BLaER1 treated with 17β-estradiol and CSF1 and Interleukin-3, amounts not matched to agents 10 nM and 100 nM (cell line): ENCODE data around the gene BRINP1.

Experiments used
- H3K27ac ChIP-seq, 11 experiments: shearing (Covaris generic); formaldehyde crosslinking; 2 replicates each; pipeline ENCODE4 v1.8.1; 2022
- H3K27me3 ChIP-seq, 11 experiments: shearing (Covaris generic); formaldehyde crosslinking; 2 replicates each; pipeline ENCODE4 v1.8.1; 2022
- H3K36me3 ChIP-seq, 11 experiments: shearing (Covaris generic); formaldehyde crosslinking; 2 replicates each; pipeline ENCODE4 v1.8.1; 2022
- H3K4me1 ChIP-seq, 10 experiments: shearing (Covaris generic); formaldehyde crosslinking; 2 replicates each; pipeline ENCODE4 v1.8.1; 2022
- H3K4me2 ChIP-seq, 11 experiments: shearing (Covaris generic); formaldehyde crosslinking; 2 replicates each; pipeline ENCODE4 v1.8.1; 2022
- H3K4me3 ChIP-seq, 10 experiments: shearing (Covaris generic); formaldehyde crosslinking; 2 replicates each; pipeline ENCODE4 v1.8.1; 2022
- H3K9ac ChIP-seq, 11 experiments: shearing (Covaris generic); formaldehyde crosslinking; 2 replicates each; pipeline ENCODE4 v1.8.1; 2022
- H3K9me3 ChIP-seq, 11 experiments: shearing (Covaris generic); formaldehyde crosslinking; replicated peaks in 1 of 11; 2 replicates each; pipeline ENCODE4 v1.8.1; 2022
- H4K20me1 ChIP-seq, 11 experiments: shearing (Covaris generic); formaldehyde crosslinking; 2 replicates each; pipeline ENCODE4 v1.8.1; 2022
- Cebpa-rat ChIP-seq, 11 experiments: shearing (Covaris generic); IDR thresholded peaks; 2 replicates each; pipeline ENCODE4 v1.8.1; 2022

BRINP1 gene, protein sequence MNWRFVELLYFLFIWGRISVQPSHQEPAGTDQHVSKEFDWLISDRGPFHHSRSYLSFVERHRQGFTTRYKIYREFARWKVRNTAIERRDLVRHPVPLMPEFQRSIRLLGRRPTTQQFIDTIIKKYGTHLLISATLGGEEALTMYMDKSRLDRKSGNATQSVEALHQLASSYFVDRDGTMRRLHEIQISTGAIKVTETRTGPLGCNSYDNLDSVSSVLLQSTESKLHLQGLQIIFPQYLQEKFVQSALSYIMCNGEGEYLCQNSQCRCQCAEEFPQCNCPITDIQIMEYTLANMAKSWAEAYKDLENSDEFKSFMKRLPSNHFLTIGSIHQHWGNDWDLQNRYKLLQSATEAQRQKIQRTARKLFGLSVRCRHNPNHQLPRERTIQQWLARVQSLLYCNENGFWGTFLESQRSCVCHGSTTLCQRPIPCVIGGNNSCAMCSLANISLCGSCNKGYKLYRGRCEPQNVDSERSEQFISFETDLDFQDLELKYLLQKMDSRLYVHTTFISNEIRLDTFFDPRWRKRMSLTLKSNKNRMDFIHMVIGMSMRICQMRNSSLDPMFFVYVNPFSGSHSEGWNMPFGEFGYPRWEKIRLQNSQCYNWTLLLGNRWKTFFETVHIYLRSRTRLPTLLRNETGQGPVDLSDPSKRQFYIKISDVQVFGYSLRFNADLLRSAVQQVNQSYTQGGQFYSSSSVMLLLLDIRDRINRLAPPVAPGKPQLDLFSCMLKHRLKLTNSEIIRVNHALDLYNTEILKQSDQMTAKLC

GRCh38 chr9:119368681-119369581 lies at the start of gene BRINP1:
BRINP1 (minus strand) TSS chr9:119369435; CDS start chr9:119313355, 56,080 bp downstream.
- Histone ChIP-seq H3K9ac (no peak within 1 kb of the TSS), H3K27ac (no peak within 1 kb of the TSS), H4K20me1 (no peaks in the 10 kb centered on the region), H3K27me3 (no peaks in the 10 kb centered on the region), H3K4me1 (no peaks in the 10 kb centered on the region), H3K36me3 (no peaks in the 10 kb centered on the region), H3K9me3 (peaks cover 0 to 4% (median 0%) of the 10 kb centered on the region in 11 experiments; a peak in 1 of 22 replicates), H3K4me2 (no peak within 1 kb of the TSS), H3K4me3 (no peak within 1 kb of the TSS)
- TF ChIP-seq Cebpa-rat (IDR thresholded peaks at IDR 0.05), result no peak

DNA sequence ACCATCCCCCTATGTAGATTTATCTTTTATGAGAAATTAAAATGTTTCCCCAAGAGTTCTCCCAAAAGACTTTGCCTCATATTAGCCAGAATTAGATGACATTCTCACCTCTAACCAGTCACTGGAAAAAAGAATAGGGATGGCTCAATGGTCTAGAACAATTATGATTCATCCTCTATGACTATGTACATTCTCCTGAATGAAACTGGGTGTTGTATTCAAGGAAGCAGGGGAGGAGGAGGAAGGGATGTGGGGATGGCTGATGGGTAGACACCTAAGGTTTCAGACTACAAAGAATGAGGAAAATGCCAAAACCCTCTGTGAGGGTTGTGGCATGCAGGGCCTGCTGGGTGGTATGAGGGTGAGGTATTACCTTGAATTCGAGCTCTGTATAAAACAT lies 49.5 kb upstream of the BRINP1 start:
- TF ChIP-seq Cebpa-rat (IDR thresholded peaks at IDR 0.05), result no peak
- H3K4me2 ChIP-seq, result no peak overlapping the region
- no peaks in the 10 kb centered on the region for H3K27me3 ChIP-seq
- H3K4me3 ChIP-seq, result no peak overlapping the region
- no peaks in the 10 kb centered on the region for H3K36me3 ChIP-seq
- H3K4me1 ChIP-seq, result no peaks in the 10 kb centered on the region
- no peaks in the 10 kb centered on the region for H4K20me1 ChIP-seq
- no peak overlapping the region for H3K9ac ChIP-seq
- H3K27ac ChIP-seq, result no peak overlapping the region
- peaks cover 0 to 3% (median 0%) of the 10 kb centered on the region in 11 experiments; a peak in 4 of 22 replicates for H3K9me3 ChIP-seq

GRCh38 chr9:119416793-119417192 lies 47.6 kb upstream of the BRINP1 start:
- Histone ChIP-seq H3K4me1 (no peaks in the 10 kb centered on the region), H3K4me3 (no peak overlapping the region), H4K20me1 (no peaks in the 10 kb centered on the region), H3K36me3 (no peaks in the 10 kb centered on the region), H3K27ac (no peak overlapping the region), H3K4me2 (no peak overlapping the region), H3K27me3 (no peaks in the 10 kb centered on the region), H3K9me3 (peaks cover 0 to 7% (median 4%) of the 10 kb centered on the region in 11 experiments; a peak in 6 of 22 replicates), H3K9ac (no peak overlapping the region)
- no peak for TF ChIP-seq Cebpa-rat (IDR thresholded peaks at IDR 0.05)

DNA sequence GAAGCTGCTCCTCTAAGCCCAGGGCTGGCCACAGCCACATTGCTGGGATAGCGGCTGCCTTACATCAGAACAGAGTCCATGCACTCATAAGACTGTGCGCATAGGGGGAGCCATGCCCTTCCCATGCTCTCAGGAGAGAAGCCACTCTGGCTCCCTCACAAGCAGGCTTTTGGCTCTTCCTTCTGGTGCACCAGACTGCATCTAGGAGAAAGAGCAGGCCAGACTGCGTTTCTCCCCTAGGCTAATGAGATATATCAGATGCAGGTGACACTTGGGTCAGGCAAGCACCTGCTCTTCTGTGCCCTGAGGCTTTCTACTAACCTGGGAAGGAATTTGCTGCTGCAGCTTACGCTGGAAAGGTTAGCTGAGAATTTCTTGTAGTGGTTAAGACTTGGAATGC lies 43.2 kb upstream of the BRINP1 start:
- Histone ChIP-seq H3K4me3 (no peak overlapping the region), H3K9me3 (peaks cover 0 to 7% (median 4%) of the 10 kb centered on the region in 11 experiments; a peak in 6 of 22 replicates), H3K27ac (no peak overlapping the region), H3K9ac (no peak overlapping the region), H4K20me1 (no peaks in the 10 kb centered on the region), H3K27me3 (no peaks in the 10 kb centered on the region), H3K36me3 (no peaks in the 10 kb centered on the region), H3K4me1 (no peaks in the 10 kb centered on the region), H3K4me2 (no peak overlapping the region)
- TF ChIP-seq Cebpa-rat (IDR thresholded peaks at IDR 0.05), result no peak

DNA sequence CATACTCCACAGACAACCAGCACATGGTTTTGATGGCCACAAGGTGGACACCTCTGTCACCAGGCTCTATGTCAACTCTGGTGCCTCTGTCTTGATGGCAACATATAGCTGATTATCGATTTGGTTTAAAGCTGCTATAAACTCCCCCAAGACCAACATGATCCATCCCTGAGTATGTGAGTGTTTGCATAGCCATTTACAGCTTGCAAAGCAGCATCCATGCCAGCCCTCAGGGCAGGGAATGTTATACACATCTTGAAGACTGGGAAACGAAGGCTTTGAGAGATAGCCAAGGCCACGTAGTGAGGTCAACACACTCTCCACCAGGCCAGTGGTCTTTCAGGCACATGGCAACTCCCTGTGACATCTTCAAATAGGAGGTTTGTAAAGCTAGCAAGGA lies 40.3 kb upstream of the BRINP1 start:
- no peaks in the 10 kb centered on the region for H3K36me3 ChIP-seq
- no peaks in the 10 kb centered on the region for H3K27me3 ChIP-seq
- no peak overlapping the region for H3K4me3 ChIP-seq
- no peak for TF ChIP-seq Cebpa-rat (IDR thresholded peaks at IDR 0.05)
- H3K4me2 ChIP-seq, result no peak overlapping the region
- peaks cover 0 to 7% (median 4%) of the 10 kb centered on the region in 11 experiments; a peak in 6 of 22 replicates for H3K9me3 ChIP-seq
- no peak overlapping the region for H3K9ac ChIP-seq
- no peaks in the 10 kb centered on the region for H4K20me1 ChIP-seq
- H3K27ac ChIP-seq, result no peak overlapping the region
- no peaks in the 10 kb centered on the region for H3K4me1 ChIP-seq

DNA sequence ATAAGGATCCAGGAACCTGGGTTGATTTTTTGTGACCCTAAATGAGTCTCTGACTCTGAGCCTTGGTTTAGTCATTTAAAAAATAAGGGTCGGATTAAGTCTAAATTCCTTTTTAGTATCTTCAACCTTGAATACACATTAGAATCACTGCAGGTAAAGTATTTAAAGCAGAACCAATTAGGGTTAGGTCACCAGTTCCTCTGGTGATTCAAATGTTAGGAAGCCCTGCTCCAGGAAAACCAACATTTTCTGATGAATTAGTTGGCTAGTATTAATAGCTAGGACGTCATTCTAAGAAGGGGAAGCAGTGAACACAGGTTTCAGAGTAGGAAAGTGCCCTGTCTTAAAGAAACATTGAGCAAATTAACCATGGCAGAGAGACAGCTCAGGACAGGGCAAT lies 31.4 kb upstream of the BRINP1 start:
- Histone ChIP-seq H4K20me1 (no peaks in the 10 kb centered on the region), H3K4me3 (no peak overlapping the region), H3K27ac (no peak overlapping the region), H3K9me3 (no peaks in the 10 kb centered on the region), H3K9ac (no peak overlapping the region), H3K4me1 (peaks cover 0 to 5% (median 0%) of the 10 kb centered on the region in 10 experiments; a peak in 1 of 20 replicates), H3K4me2 (no peak overlapping the region), H3K36me3 (no peaks in the 10 kb centered on the region), H3K27me3 (no peaks in the 10 kb centered on the region)
- TF ChIP-seq Cebpa-rat (IDR thresholded peaks at IDR 0.05), result no peak

DNA sequence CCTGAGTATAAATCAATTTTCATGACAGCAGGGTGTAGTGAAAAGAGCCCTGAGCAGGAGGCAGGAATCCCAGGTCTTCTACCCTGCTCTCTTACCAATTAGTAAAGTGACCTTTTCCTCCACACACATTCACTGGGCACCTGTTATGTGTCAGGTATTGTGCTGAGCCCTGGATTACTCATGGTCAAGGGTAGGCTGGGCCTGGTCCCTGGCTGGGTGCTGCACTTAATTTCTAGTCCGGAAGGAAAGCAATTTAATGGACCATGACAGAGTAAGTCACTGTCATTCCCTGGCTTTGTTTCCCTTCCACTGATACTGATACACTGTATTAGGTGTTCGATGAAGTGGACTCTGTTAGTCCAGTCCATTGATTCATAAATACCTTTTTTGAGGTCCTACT lies 29.1 kb upstream of the BRINP1 start:
- Histone ChIP-seq H3K4me2 (no peak overlapping the region), H3K27me3 (no peaks in the 10 kb centered on the region), H3K27ac (no peak overlapping the region), H3K9ac (no peak overlapping the region), H3K9me3 (no peaks in the 10 kb centered on the region), H3K4me3 (no peak overlapping the region), H3K4me1 (no peaks in the 10 kb centered on the region), H3K36me3 (no peaks in the 10 kb centered on the region), H4K20me1 (no peaks in the 10 kb centered on the region)
- no peak for TF ChIP-seq Cebpa-rat (IDR thresholded peaks at IDR 0.05)

DNA sequence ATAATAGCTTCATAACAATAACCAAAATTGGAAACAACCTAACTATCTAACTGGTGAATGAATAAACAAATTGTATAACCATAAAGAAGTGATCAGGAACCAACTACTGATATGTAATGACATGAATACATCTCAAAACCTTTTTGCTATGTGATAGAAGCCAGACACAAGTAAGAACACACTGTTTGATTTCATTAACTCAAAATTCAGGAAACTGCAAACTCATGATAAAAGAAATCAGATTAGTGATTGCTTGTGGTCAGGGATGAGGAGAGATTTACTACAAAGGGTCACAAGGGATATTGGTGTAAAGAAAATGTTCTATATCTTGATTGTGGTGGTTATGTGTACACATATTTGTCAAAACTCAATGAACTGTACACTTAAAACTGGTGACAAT lies 22.6 kb upstream of the BRINP1 start:
- H3K9ac ChIP-seq, result no peak overlapping the region
- H3K27me3 ChIP-seq, result no peaks in the 10 kb centered on the region
- H4K20me1 ChIP-seq, result no peaks in the 10 kb centered on the region
- no peak overlapping the region for H3K4me3 ChIP-seq
- no peaks in the 10 kb centered on the region for H3K4me1 ChIP-seq
- H3K27ac ChIP-seq, result no peak overlapping the region
- H3K36me3 ChIP-seq, result no peaks in the 10 kb centered on the region
- H3K9me3 ChIP-seq, result no peaks in the 10 kb centered on the region
- no peak for TF ChIP-seq Cebpa-rat (IDR thresholded peaks at IDR 0.05)
- H3K4me2 ChIP-seq, result no peak overlapping the region

- H3K9me3 ChIP-seq, result no peaks in the 10 kb centered on the region
- H3K27me3 ChIP-seq, result no peaks in the 10 kb centered on the region
- H3K9ac ChIP-seq, result no peak overlapping the region
- no peak overlapping the region for H3K4me3 ChIP-seq
- no peaks in the 10 kb centered on the region; a peak in 1 of 22 replicates for H4K20me1 ChIP-seq
- H3K4me2 ChIP-seq, result no peak overlapping the region
- no peak overlapping the region for H3K27ac ChIP-seq
- no peak for TF ChIP-seq Cebpa-rat (IDR thresholded peaks at IDR 0.05)
- no peaks in the 10 kb centered on the region for H3K4me1 ChIP-seq
- H3K36me3 ChIP-seq, result no peaks in the 10 kb centered on the region
Observed at GRCh38 chr9:119375892-119376291, 6.7 kb upstream of the BRINP1 start.
